T-helper 9 cell (primary cell): ENCODE measurements around the gene GABRB1.

ENCODE experiments used
- DNase-seq: peaks from one replicate; pipeline ENCODE4 v3.0.0-alpha.2; 2020

GABRB1 gene

GRCh38 chr4:47122592-47123291, 91.4 kb downstream of the GABRB1 start:
- DNase-seq: peak; percentile 8

GRCh38 chr4:47128991-47129390, 97.6 kb downstream of the GABRB1 start:
- no peak for DNase-seq

GRCh38 chr4:47135210-47135609, 103.8 kb downstream of the GABRB1 start:
- no peak for DNase-seq

GRCh38 chr4:47143261-47143660, 111.9 kb downstream of the GABRB1 start:
- no peak for DNase-seq

GRCh38 chr4:47145630-47146029, 114.3 kb downstream of the GABRB1 start:
- DNase-seq: no peak

- DNase-seq: no peak
Measured at GRCh38 chr4:47154816-47155370, 123.5 kb downstream of the GABRB1 start.

GRCh38 chr4:47155919-47156318, 124.6 kb downstream of the GABRB1 start:
- no peak for DNase-seq

- DNase-seq: no peak
Measured at GRCh38 chr4:47160095-47160494, 128.7 kb downstream of the GABRB1 start.

GRCh38 chr4:47167081-47168035, 136.0 kb downstream of the GABRB1 start:
- no peak for DNase-seq

- no peak for DNase-seq
Measured at GRCh38 chr4:47184083-47184482, 152.7 kb downstream of the GABRB1 start.

GRCh38 chr4:47185761-47186160, 154.4 kb downstream of the GABRB1 start:
- no peak for DNase-seq

GRCh38 chr4:47187608-47188007, 156.2 kb downstream of the GABRB1 start:
- no peak for DNase-seq

GRCh38 chr4:47193179-47193578, 161.8 kb downstream of the GABRB1 start:
- no peak for DNase-seq

- no peak for DNase-seq
Measured at GRCh38 chr4:47194036-47194737, 162.8 kb downstream of the GABRB1 start.

- DNase-seq: no peak
Measured at GRCh38 chr4:47195706-47196105, 164.3 kb downstream of the GABRB1 start.

GRCh38 chr4:47198791-47199190, 167.4 kb downstream of the GABRB1 start:
- no peak for DNase-seq

GRCh38 chr4:47203593-47203992, 172.2 kb downstream of the GABRB1 start:
- no peak for DNase-seq

- no peak for DNase-seq
Measured at GRCh38 chr4:47207555-47207954, 176.2 kb downstream of the GABRB1 start.

GRCh38 chr4:47209833-47210232, 178.5 kb downstream of the GABRB1 start:
- no peak for DNase-seq

GRCh38 chr4:47210828-47211227, 179.5 kb downstream of the GABRB1 start:
- no peak for DNase-seq

- DNase-seq: no peak
Measured at GRCh38 chr4:47213106-47213505, 181.7 kb downstream of the GABRB1 start.

- DNase-seq: no peak
Measured at GRCh38 chr4:47213539-47213938, 182.2 kb downstream of the GABRB1 start.

GRCh38 chr4:47213971-47214370, 182.6 kb downstream of the GABRB1 start:
- no peak for DNase-seq
